Fibroblast of mammary gland (primary cell): ENCODE results near the gene MAPT.

Source experiments
- DNase-seq: peaks from one replicate; pipeline ENCODE4 v3.0.0-alpha.2; 2010; ENCODE audit warnings: low read depth
- H3K4me3 ChIP-seq: 2 replicates; pipeline ENCODE4 v1.5.1; 2011; ENCODE audit warnings: low read depth, mild to moderate bottlenecking, low read length, moderate library complexity; ENCODE audit not compliant: control insufficient read depth
- TF ChIP-seq, protein P1 (sequence below): conservative IDR thresholded peaks from 2 replicates; pipeline ENCODE4 v1.5.1; 2011; ENCODE audit warnings: low read depth, low read length, inconsistent platforms; ENCODE audit not compliant: control insufficient read depth, insufficient read depth

The MAPT gene

DNA sequence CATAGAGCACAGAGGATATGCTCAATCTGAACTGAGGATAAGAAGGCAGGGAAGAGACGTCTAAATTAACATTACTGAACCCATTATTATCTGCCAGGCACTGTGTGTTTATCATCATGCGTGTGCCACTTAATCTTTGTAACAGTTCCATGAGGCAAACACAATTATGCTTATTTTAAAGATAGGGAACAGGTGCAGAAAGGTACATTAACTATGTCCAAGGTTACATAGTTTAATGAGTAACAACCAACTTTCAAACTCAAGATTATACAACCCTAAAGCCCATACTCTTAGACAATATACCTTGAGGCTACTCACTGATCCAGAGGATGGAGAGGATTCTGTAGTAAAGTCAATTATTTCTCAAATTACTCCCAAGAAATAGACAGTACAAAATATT is 147.9 kb downstream of the MAPT start:
- TF ChIP-seq, protein P1, sequence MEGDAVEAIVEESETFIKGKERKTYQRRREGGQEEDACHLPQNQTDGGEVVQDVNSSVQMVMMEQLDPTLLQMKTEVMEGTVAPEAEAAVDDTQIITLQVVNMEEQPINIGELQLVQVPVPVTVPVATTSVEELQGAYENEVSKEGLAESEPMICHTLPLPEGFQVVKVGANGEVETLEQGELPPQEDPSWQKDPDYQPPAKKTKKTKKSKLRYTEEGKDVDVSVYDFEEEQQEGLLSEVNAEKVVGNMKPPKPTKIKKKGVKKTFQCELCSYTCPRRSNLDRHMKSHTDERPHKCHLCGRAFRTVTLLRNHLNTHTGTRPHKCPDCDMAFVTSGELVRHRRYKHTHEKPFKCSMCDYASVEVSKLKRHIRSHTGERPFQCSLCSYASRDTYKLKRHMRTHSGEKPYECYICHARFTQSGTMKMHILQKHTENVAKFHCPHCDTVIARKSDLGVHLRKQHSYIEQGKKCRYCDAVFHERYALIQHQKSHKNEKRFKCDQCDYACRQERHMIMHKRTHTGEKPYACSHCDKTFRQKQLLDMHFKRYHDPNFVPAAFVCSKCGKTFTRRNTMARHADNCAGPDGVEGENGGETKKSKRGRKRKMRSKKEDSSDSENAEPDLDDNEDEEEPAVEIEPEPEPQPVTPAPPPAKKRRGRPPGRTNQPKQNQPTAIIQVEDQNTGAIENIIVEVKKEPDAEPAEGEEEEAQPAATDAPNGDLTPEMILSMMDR: no peak
- no peak for DNase-seq
- no peak overlapping the region for H3K4me3 ChIP-seq

DNA sequence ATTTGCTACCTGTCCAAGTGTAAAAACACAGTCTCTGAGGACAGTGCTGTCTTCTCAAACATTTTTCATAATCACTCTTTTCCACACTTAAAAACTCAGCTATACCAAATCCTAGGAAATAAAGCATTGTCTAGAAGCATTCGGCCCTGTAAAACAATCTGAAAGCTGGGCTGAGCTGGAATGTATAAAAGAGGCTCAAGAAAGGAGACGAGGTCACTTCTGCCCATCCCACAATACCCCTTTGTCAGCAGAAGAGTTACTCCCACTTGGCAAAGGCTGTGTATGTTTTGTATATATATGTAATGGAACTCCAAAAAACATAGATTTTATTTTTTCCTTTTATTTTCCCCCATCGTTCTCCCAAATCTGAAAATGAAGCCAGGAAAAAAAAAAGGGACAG is 148.6 kb downstream of the MAPT start:
- TF ChIP-seq, protein P1: no peak
- no peak for DNase-seq

DNA sequence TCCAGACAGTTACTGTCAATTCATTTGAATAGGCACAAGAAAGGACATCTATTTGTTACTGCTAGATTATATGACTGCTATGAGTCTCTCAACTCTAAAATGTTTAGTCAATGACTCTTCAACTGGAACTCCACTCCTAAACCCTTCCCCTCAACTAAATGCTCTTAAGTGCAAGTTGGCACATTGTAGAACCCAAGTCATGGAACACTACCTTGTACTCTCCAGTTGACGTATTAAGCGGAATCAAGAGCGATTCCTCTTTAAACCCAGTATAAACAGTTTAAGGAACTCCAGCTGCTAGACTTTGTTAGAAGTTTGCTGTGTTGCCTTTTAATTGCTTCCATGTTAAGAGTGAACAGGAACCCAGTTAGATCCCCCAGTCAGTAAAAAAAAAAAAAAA is 149.3 kb downstream of the MAPT start:
- no peak for DNase-seq
- no peak overlapping the region for H3K4me3 ChIP-seq
- TF ChIP-seq, protein P1: no peak

More for the DNA sequence above, 148.6 kb downstream of the MAPT start:
- no peak overlapping the region for H3K4me3 ChIP-seq

DNA sequence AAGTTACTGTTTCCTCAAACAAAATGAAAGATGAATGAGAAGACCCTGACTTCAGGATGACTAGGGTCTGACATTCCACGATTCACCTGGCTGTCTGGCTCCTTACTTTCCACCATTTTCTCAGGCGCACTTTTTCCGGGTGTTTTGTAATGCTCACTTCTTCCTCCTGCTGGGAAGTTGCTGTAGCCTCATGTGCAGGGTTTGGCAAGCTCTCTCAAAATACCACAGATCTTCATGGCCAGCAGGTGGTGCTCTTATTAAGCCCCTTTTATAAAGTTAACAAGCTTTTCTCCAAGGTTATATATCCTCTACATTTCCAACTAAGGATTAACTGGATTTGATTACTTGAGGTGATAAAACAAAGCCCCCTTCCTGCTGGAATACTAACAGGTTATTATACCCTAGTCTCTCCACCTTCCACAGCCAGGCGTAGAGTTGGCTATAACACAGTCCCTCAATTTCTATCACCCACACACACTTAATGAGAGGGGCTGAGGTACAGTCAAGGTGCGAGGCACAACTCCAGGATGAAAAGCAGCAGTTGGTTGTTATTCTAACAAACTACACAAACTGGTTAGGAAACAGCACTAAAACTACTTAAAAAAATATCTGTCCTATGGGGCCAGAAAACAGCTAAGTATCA is 150.1 kb downstream of the MAPT start:
- DNase-seq: peak; percentile 93
- no peak overlapping the region for H3K4me3 ChIP-seq
- TF ChIP-seq, protein P1: peak; percentile 93

DNA sequence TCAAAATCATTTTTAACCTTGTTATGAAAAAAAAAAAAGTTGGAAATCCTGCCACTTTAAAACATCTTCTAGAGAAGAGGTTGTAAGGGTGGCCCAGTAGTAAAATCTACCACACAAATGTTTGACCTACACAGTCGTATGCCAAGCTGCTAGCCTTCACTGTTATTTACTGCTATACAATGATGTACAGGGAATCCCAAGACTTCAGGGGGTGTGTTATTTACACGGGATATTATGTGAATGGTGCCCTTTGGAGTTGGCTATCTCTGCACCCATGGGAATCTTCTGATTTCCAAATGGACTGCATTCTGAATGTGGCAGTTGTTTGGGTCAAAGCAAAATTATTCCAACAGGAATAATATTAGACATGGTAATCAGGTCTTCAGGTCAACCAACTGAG is 150.6 kb downstream of the MAPT start:
- no peak for DNase-seq
- TF ChIP-seq, protein P1: no peak
- no peak overlapping the region for H3K4me3 ChIP-seq

DNA sequence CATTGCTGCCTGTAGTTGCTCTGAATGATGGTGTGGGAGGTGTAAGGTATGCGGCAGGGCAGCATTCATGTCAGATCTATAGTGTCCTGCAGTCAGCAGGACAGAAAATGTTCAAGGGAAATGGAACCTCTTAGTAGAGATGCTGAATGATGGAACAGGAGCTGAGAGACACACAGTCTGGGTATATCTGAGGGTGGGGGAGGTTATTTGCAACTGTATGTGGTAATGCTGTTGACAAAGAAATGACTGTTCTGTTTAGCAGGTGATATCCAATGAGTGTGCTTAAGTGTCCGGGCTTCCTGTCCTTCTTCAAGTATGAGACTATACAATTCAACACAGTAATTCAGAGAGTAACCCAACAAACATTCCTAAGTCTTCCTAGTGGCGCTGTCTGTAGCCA is 151.3 kb downstream of the MAPT start:
- no peak overlapping the region for H3K4me3 ChIP-seq
- TF ChIP-seq, protein P1: no peak
- DNase-seq: no peak

DNA sequence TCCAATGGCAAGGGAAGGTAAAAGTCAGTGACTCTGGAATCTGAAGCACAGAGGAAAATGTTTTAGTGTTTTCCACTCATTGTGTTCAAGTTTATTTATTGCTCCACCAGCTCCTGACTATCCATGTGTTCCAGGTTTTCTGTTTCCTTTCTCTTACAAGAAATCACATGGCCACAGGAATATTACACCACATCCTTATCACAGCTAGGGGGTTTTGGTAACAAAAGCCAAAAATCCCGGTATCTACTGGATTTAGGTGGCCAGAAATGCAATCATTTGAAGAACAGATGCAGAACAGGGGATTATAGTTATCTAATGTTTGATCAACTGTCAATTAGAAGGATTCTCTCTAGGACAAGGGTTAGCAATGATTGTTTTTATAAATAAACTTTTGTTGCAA is 152.6 kb downstream of the MAPT start:
- peak; percentile 42 for DNase-seq
- TF ChIP-seq, protein P1: no peak
- H3K4me3 ChIP-seq: no peak overlapping the region
